HEK293T (cell line): Measurements from ENCODE around the gene IPO4.
A peak's percentile ranks its signal among the peaks of the same experiment; 100 is the strongest.

Experiments used
- CTCF ChIA-PET: fragments of 350-600 bp; formaldehyde crosslinking; extraction: SDS; loops from one replicate; lab custom pipeline; 2021; ENCODE audit warnings: antibody characterized with exemption, inconsistent platforms; lab: Yijun Ruan, JAX
- POLR2A ChIA-PET: fragments of 350-600 bp; formaldehyde crosslinking; extraction: SDS; loops from one replicate; lab custom pipeline; 2020; ENCODE audit warnings: antibody characterized with exemption, inconsistent platforms; lab: Yijun Ruan, JAX
- DNase-seq: peaks from one replicate; pipeline ENCODE4 v3.0.0; 2012; ENCODE audit warnings: mixed read lengths; ENCODE audit errors: extremely low spot score
- ARNT ChIP-seq: fragments of 450-650 bp; IDR thresholded peaks from 2 replicates; pipeline ENCODE4 v1.6.1; 2017; ENCODE audit warnings: mild to moderate bottlenecking
- BHLHE40 ChIP-seq: fragments of 450-650 bp; IDR thresholded peaks from 2 replicates; pipeline ENCODE4 v1.6.1; 2016; ENCODE audit warnings: mild to moderate bottlenecking, moderate library complexity, borderline replicate concordance
- CTBP1 ChIP-seq: fragments of 450-650 bp; IDR thresholded peaks from 2 replicates; pipeline ENCODE4 v1.6.1; 2016; ENCODE audit warnings: borderline replicate concordance
- ELF4 ChIP-seq: fragments of 450-650 bp; IDR thresholded peaks from 2 replicates; pipeline ENCODE4 v1.6.1; 2017; ENCODE audit warnings: antibody characterized with exemption
- FOXA1 ChIP-seq: fragments of 450-650 bp; IDR thresholded peaks from 2 replicates; pipeline ENCODE4 v1.6.1; 2016; ENCODE audit warnings: mild to moderate bottlenecking
- FOXK2 ChIP-seq: fragments of 450-650 bp; IDR thresholded peaks from 2 replicates; pipeline ENCODE4 v1.6.1; 2016; ENCODE audit warnings: mild to moderate bottlenecking
- FOXM1 ChIP-seq: fragments of 450-650 bp; IDR thresholded peaks from 2 replicates; pipeline ENCODE4 v1.6.1; 2017; ENCODE audit warnings: mild to moderate bottlenecking, borderline replicate concordance
- HDGF ChIP-seq: fragments of 450-650 bp; IDR thresholded peaks from 2 replicates; pipeline ENCODE4 v1.6.1; 2017; ENCODE audit warnings: antibody characterized with exemption, borderline replicate concordance
- L3MBTL2 ChIP-seq: fragments of 450-650 bp; conservative IDR thresholded peaks from 2 replicates; pipeline ENCODE4 v1.6.1; 2016; ENCODE audit warnings: mild to moderate bottlenecking
- LEF1 ChIP-seq: fragments of 450-650 bp; IDR thresholded peaks from 2 replicates; pipeline ENCODE4 v1.6.1; 2017; ENCODE audit warnings: mild to moderate bottlenecking, borderline replicate concordance
- NFRKB ChIP-seq: fragments of 450-650 bp; IDR thresholded peaks from 2 replicates; pipeline ENCODE4 v1.6.1; 2016; ENCODE audit warnings: mild to moderate bottlenecking, moderate library complexity
- PKNOX1 ChIP-seq: fragments of 450-650 bp; IDR thresholded peaks from 2 replicates; pipeline ENCODE4 v1.6.1; 2016
- SP1 ChIP-seq: fragments of 450-650 bp; IDR thresholded peaks from 2 replicates; pipeline ENCODE4 v1.6.1; 2017
- SUZ12 ChIP-seq: fragments of 450-650 bp; IDR thresholded peaks from 2 replicates; pipeline ENCODE4 v1.6.1; 2016; ENCODE audit warnings: mild to moderate bottlenecking
- TARDBP ChIP-seq: fragments of 450-650 bp; IDR thresholded peaks from 2 replicates; pipeline ENCODE4 v1.6.1; 2016
- ZNF384 ChIP-seq: fragments of 450-650 bp; IDR thresholded peaks from 2 replicates; pipeline ENCODE4 v1.6.1; 2016

IPO4 gene

GRCh38 chr14:24188251-24189058 lies at the start of gene IPO4:
Gene IPO4, minus strand, starts transcription at chr14:24188816. Its CDS starts 29 bp downstream, at chr14:24188787.
- TF ChIP-seq SP1 (no peak), ARNT (peak; percentile 74; the same call in 1 of the 2 replicates), SUZ12 (no peak), NFRKB (no peak), PKNOX1 (peak; percentile 72), LEF1 (peak; percentile 68; the same call in 1 of the 2 replicates), L3MBTL2 (peak; percentile 75), CTBP1 (peak; percentile 91), FOXK2 (no peak), HDGF (no peak), TARDBP (no peak), ZNF384 (no peak), ELF4 (peak; percentile 57), FOXA1 (no peak), BHLHE40 (no peak), FOXM1 (peak; percentile 54; the same call in 1 of the 2 replicates)
- ChIA-PET CTCF (interaction anchor here (0.6 to 1.7 kb wide), 4 partner anchors 24 to 120 kb away, joined by 3 to 5 read pairs (median 3); partner anchors contain the start of genes CIDEB and IRF9), POLR2A (interaction anchor here (1.0 to 3.2 kb wide), 12 partner anchors 8 to 867 kb away, joined by 3 to 20 read pairs (median 7); partner anchors contain the start of genes CHMP4A, DCAF11, EMC9 and MDP1)
- DNase-seq = peak; percentile 98

GRCh38 chr14:24238123-24238522 lies 49.5 kb upstream of the IPO4 start:
- DNase-seq = no peak
- CTCF ChIA-PET = interaction anchor here (0.6 to 1.2 kb wide), 2 partner anchors 70 to 1140 kb away, joined by 3 read pairs; partner anchors contain the start of gene CIDEB
- POLR2A ChIA-PET = interaction anchor here (2.6 to 9.3 kb wide), 2 partner anchors 33 to 60 kb away, joined by 9 to 139 read pairs; partner anchors contain the start of genes DHRS1, NOP9 and RABGGTA
- TF ChIP-seq PKNOX1 = no peak
- no peak for TF ChIP-seq ARNT
- no peak for TF ChIP-seq ELF4
- TF ChIP-seq FOXA1 = no peak
- TF ChIP-seq TARDBP = no peak
- TF ChIP-seq FOXM1 = no peak
- TF ChIP-seq CTBP1 = no peak
- no peak for TF ChIP-seq BHLHE40
- no peak for TF ChIP-seq SUZ12
- TF ChIP-seq ZNF384 = no peak
- no peak for TF ChIP-seq FOXK2
- no peak for TF ChIP-seq LEF1
- no peak for TF ChIP-seq NFRKB
- TF ChIP-seq HDGF = no peak

- ChIA-PET CTCF (interaction anchor here (0.6 to 1.2 kb wide), 2 partner anchors 70 to 1141 kb away, joined by 3 read pairs; partner anchors contain the start of gene CIDEB), POLR2A (interaction anchor here (0.8 to 9.3 kb wide), 4 partner anchors 15 to 61 kb away, joined by 3 to 139 read pairs (median 6); partner anchors contain the start of genes CHMP4A, DHRS1, NOP9 and RABGGTA)
- no peak for DNase-seq
- TF ChIP-seq ZNF384 (no peak), L3MBTL2 (no peak), SP1 (no peak), TARDBP (no peak), ARNT (no peak), FOXK2 (no peak), PKNOX1 (no peak), HDGF (no peak), ELF4 (no peak), BHLHE40 (no peak)
Measured at GRCh38 chr14:24237463-24237955, 48.9 kb upstream of the IPO4 start.

GRCh38 chr14:24236689-24237462 lies 48.3 kb upstream of the IPO4 start:
- no peak for DNase-seq
- TF ChIP-seq SUZ12 (no peak), HDGF (no peak), LEF1 (no peak), SP1 (no peak), FOXM1 (no peak), ZNF384 (no peak), L3MBTL2 (no peak), ELF4 (no peak), BHLHE40 (no peak), FOXK2 (no peak), NFRKB (no peak), ARNT (no peak), PKNOX1 (no peak), FOXA1 (no peak), CTBP1 (no peak)
- ChIA-PET CTCF (interaction anchor here (1.2 kb wide), 1 partner anchor 71 kb away, joined by 3 read pairs; the partner anchor contains the start of gene CIDEB), POLR2A (interaction anchor here (0.8 to 9.3 kb wide), 4 partner anchors 15 to 62 kb away, joined by 3 to 139 read pairs (median 6); partner anchors contain the start of genes CHMP4A, DHRS1, NOP9 and RABGGTA)
